ENCODE results near the gene ATXN2.
"Not testable (repeated sequence)": the region's sequence is repeated elsewhere in the genome, so short reads cannot be mapped to it uniquely, and the experiment has no call there.

ATXN2 gene

DNA sequence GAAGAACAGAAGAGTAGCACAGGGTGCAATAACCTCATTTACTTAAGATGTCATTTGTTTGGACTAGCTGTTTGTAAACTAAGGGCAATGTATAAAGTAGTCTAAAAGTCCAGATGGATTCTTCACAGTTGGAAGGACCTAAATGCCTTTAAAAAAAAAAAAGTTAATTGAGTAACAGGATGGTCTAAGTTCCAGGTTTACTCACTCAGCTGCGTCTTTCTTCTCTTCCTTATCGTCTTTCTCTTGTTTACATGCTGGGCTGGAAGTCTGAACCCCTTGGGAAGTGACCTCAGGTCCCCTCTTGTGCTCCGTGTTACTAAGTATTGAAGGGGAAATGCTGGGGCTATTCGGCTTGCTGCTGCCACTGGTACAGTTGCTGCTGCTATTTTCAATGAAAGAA lies 110.8 kb downstream of the ATXN2 start:
- DNase-seq = no peak

DNA sequence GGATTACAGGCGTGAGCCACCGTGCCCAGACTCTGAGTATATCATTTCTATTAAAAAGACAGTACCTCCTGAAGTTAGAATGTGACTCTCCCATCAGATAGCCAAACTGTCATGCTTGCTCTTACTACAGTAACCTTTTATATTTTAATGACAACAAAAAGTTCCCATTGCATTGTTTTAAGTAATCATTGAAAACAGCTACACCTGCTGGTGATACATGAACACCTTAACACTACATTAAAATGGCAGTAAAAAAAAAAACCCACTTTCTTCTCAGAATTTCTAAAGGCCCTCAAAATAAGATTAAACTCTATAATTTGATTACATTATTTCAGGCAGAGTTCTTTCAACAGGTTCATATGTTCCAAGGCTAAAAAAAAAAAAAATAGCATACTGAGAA lies 116.7 kb downstream of the ATXN2 start:
- DNase-seq = no peak

DNA sequence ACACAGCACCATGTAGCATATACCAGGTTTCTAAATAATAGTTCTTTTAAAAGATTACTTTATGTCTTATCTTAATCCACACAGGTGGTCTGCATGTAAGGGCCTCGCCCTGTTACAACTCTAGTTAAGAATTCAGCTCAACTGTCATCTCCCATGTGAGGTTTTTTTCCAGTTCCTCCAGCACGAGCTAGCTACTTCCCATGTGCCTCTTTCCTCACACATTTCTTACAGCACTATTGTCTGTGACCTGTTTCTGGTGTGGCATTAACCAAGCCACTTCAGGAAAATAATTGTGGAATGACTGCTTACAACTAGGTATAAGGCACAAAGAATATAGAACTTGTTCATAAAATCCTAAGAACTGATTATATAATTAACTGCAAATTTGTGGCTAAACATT lies 127.9 kb downstream of the ATXN2 start:
- DNase-seq = no peak

DNA sequence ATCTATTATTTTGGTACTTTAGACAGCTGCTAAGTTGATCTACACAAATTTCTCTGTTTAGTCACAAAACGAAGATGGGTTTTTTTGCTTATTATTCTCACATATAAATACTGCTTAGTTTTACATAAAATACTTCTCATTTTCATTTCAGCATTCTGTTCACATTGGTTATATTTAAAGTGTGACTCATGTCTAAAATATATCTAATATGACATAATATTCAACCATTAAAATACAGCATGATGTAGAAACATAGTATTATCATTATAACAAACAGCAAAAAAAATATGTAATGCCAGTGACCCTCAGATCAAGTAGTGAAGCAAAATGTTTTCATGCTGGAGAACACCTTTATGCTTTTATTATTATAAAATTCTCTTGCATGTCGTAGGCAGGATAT lies 129.7 kb downstream of the ATXN2 start:
- no peak for DNase-seq

DNA sequence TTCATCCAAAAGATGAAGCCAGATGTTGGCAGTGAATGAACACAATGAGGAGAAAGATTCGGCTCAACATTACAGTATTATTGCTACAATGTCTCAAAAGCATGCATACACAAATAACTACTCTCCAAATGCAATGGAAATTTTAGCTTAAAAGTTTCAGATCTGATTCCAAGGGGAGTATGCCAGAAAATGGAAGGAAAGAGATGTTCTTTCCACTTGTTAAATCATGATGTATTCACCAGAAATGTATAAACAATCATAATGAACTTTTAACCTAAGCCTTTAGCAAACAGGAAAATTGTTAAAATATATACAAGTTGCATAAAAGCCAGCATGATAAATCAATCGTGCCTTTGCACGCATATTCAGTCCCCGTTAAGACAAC lies 131.3 kb downstream of the ATXN2 start:
- DNase-seq = no peak

DNA sequence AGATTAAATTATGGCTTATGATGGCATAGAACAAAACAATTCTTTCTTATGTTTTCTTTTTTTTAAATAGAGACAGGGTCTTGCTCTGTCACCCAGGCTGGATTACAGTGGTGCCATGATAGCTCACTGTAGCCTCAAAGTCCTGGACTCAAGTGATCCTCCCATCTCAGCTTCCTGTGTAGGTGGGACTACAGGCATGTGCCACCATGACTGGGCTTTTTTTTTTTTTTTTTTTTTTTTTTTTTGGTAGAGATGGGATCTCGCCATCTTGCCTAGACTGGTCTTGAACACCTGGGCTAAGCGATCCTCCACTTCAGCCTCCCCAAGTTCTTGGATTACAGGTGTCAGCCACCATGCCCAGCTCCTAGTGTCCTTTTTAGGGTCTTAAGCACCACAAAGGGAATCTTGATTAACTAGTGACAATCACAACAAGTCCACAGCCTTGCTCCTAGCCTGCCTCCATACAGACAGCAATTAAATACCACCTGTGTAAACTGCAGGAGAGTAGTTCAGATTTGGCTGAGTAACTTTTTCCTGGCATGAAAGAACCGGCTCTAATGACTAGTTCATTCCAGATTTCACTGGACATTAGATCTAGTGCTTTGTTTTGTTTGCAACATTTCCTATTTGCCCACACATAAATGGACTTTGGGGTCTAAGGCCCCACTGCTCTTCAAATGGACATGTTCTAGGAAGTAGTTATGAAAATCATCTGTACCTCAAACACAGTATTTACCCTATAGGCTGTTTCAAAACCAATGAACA lies 131.8 kb downstream of the ATXN2 start:
- DNase-seq = no peak

DNA sequence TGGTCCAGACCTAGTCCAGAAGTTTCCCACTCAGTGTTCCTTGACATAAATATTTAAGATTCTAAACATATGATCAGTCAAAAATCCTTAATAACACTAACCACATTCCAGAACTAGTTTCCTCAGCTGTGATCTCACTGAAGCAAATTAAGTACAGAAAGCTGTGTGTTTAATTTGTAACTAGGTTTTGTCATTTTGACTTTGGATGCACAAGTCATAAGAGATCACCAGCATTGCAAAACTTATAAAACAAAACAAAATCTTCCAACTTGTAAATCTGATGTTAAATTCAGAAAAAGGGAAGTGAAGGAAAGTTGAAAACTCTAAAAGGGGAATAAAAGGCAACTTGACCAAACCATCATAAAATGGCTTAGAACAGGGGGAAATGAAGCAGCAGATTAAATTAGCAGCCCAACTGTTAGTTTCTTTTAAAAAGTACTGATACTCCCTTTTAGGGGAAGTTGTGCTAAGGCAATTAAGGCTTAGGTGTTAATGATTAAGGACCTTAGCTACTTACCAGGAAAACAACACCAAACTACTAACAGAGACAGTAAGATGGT lies 136.8 kb downstream of the ATXN2 start:
- no peak for DNase-seq

DNA sequence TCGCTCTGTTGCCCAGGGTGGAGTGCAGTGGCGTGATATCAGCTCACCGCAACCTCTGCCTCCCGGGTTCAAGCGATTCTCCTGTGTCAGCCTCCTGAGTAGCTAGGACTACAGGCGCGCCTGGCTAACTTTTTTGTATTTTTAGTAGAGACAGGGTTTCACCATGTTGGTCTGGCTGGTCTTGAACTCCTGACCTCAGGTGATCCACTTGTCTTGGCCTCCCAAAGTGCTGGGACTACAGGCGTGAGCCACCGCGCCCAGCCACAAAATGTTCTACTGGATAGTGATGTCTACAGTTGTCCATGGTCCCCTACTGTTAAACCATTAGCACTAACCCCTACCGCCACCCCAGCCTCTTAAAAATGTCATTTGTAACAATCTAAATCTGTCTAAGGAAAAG lies 139.0 kb downstream of the ATXN2 start:
- not testable (repeated sequence) for DNase-seq

DNA sequence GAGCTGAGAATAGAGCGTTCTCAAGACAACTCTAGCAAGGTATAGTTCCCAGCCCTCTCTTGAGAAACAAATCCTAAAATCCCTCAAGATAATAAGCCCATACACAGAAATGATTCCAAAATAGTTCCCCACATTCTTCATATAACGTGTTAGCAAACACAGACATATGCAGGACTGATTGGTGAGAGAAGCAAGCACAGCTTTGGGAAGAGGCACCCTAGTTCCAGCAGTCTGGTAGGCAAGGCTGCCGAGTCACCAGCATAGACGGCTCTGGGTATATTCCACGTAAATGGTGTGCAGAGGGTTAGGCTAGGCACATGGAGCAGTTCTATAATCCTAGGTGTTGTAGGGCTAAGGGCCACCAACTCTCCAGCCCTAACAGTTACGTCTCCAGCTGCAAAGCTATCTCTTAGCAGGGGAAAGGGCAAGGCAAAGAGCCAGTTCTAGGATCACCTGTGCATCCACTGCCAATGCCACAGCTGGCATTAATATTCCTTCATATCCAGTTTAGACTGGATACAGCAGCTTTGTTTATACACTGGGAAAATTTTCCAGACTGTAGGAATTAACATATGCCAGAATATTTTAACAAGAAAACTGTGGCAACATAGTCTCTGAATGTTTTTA lies 140.5 kb downstream of the ATXN2 start:
- DNase-seq = no peak

DNA sequence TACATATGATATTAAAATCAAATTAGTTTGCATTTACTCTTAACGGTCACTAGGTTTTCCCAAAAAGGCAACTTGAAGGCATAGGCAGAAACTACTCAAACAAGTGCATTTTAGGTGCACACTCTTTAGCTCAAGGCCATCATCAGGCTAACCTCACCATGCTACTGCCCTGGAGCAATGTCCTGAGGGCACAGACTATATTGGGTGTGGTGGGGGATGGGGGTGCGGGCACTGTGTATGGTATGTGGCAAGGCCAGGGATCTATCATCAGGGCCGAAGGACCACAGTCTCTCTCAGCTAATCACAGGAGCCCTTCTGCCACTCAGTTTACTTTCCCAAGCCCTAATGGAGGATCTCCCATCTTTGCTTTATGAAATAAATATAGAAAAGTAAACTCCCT lies 141.5 kb downstream of the ATXN2 start:
- no peak for DNase-seq

DNA sequence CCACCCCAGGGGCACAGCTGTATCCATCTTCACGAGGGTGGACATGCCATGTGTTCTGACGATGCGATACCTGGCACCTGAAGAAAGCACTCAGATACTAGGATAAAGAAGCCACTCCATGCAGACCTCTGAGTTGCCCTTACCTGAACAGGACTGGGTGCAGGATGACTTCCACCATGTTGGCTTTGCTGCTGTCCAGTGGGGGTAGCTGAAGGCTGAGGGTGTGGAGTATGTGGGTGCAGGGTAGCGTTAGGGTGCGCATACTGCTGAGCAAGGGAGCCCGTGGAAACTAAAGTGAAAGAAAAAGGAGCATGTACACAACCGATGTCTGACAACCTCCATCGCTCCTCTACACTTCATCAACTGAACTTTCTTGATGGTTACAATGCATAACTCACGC lies 142.0 kb downstream of the ATXN2 start:
- DNase-seq = no peak

DNA sequence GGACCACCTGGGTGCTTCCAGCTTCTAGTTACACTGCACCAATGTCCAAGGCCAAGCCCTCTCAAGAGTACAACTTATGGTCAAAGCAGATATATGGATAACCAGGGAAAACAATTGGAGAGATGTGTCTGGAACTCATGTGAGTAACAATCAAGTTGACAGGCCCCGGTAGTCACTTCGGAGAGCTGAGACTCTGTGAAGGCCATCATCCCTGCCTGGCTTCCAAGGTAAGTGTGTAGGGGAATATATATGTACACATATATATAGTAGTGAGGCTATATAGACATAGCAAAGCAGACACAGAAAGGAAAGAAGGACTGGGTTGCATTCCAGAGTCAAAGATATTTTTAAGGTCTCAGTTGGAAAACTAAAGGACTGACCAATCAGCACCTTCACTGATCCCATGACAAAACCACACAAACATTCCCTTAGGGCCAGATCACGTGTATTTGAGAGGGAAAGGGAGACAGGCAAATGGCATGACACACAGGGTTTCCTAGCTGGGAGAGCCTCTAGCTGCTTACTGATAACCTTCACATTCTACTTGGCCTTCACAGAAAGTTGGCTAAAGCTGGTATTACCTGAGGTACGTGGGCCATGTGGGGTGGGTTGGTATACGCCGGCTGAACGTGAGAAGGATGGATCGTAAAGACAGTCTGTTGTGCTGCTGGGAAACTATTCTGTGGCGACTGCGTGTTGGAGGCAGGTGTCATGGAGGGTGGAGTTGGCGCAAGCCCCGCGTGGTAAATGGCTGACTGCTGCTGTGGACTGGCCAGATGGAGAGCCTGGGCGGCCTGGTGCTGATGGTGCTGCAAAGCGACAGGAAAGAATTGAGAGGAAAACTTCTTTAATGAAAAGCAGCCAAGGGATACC lies 143.4 kb downstream of the ATXN2 start:
- DNase-seq = no peak

DNA sequence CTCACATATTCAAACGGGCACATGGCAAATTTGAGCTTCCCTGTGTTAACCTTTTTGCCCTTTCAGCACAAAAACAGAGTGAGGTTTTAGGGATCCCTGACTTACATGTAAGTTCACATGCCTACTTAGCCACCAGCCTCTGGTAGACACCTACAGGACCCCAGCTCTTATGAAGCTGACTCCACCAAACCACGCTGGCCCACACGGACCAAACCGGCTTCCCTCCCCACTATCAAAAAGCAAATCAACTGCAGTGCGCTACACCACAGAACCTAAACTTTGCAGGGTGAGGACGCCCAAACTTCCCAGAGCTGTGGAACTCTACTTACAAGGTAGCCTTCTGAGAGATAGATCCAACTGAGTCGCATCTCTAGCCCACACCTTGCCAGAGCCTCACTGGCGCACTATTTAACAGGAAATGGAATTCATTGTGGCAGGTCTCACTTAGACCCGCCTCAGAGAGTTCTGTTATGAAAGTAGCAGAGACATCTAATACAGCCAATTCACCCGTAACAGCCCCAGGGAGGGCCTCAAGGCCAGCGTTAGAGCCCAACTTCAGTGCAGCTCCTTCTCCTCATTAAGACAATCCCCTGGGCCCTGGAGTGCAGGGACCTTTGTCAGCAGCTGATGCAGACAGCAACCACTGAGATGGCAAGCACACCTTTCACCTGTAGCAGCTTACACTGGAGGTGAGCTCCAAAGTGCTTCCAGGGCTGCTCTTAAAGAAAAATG lies 144.2 kb downstream of the ATXN2 start:
- no peak for DNase-seq

DNA sequence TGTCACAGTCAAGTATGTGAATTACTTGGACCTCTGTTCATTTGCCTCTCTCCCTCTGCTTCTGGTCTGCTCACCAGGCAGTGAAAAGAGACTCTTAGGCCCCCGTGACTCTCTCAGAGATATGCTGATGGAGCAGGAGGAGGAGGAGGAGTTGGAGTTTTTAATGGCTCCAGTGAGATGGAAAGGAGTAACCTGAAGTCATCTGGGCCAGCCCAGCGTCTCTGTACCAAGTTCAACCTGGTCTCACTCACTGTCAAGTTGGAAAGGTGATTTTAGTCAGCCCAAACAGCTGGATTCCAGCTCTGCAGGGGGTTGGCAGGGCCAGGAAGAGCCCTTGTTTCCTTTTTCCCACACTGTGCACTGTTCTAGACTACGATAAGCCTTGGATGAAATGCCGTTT lies 144.8 kb downstream of the ATXN2 start:
- DNase-seq = no peak

DNA sequence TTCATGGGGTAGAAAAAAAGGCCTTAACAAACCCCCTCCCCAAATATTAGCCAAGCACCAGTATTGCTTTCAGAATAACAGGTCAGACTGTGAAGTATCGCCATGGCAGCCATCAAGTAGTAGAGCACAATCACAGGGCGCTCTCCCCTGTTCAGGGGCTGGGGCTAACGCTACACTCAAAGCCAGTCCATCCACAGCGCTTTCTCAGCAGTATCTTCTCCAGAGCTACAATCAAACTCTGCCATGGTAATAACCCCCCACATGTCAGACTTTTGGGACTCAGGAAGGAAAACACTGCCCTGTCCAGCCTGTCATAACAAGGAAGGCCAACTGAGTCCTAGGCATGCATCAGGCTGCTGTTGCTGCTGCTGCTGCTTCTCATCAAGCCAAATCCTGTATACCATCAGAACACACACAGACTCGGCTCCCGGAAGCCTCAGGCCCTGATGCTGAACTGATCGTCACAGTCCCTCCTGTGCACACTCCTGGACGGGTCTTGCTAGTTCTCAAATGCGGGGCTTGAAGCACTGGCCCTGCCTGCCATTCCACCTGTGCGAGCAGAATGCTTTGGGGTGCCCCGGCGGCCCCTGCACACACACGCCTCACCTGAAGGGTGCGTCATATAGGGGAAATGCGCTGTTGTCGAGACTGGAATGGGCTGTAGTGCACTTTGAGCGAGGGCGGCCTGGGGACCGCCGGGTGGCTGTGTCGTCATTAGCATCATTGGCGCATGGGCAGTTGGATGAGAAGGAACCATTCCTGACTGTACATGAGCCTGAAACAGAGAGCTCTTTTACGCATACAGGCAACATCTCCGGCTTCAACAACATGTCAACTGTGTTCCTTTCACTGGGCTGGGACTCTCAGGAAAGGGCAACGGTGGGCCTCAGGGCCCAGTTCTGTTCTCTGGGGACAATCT lies 145.8 kb downstream of the ATXN2 start:
- no peak for DNase-seq

DNA sequence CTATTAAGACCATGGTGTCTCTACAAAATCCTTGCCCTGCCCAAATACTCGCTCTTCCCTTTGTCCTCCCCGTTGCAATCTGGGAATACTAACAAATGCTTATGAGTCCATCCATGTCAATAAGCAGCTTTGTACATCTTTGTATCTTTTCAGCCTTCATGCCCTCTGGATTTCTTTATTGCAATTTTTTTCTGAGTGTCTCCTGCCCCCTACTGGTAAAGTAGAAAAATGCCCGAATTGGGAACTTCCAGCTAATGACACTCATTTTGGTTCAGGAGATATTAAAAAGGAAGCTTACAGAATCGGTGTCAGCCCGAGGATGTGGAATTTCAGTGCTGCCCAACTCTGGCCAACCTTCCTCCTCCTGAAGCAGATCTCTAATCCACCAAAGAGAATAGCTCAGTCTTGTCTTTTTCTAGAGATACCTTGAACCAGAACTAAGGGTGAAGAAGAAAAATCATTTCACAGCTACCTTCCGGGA lies 147.4 kb downstream of the ATXN2 start:
- no peak for DNase-seq

DNA sequence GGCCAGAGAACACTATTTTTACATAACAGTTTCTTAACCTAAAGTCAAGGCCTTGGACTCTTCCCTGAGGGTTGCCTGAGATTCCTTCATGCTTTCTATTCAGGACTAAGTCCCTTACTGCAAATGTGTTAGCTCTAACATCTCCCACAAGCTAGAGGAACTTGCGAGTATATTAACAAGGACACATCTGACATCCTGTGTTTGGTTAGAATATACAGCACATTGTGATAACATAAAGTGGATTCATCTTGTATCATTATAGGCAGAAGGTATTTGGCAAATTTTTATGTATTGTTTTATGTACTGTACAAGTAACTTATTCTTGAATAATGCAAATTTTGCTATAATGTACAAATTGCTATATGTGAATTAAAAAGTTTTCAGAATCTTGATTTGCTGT lies 147.9 kb downstream of the ATXN2 start:
- no peak for DNase-seq

DNA sequence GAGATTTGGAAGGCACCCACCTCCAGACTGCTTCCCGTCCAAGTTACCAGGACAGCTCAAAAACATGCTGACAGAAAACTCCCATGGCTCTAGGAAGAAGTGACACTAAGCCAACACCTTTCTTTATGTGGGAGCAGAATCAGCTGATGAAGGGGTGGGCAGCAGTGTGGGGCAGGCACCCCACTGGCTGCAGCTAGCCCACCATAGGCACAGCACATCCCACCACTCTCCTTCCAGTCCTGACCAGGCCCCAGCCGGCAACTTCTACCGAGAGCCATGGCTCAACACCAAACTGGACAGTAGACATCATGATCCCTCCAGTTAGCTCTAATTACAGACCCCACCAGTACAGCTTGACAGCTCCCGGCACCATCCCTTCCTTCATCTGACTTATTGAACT lies 148.4 kb downstream of the ATXN2 start:
- no peak for DNase-seq

DNA sequence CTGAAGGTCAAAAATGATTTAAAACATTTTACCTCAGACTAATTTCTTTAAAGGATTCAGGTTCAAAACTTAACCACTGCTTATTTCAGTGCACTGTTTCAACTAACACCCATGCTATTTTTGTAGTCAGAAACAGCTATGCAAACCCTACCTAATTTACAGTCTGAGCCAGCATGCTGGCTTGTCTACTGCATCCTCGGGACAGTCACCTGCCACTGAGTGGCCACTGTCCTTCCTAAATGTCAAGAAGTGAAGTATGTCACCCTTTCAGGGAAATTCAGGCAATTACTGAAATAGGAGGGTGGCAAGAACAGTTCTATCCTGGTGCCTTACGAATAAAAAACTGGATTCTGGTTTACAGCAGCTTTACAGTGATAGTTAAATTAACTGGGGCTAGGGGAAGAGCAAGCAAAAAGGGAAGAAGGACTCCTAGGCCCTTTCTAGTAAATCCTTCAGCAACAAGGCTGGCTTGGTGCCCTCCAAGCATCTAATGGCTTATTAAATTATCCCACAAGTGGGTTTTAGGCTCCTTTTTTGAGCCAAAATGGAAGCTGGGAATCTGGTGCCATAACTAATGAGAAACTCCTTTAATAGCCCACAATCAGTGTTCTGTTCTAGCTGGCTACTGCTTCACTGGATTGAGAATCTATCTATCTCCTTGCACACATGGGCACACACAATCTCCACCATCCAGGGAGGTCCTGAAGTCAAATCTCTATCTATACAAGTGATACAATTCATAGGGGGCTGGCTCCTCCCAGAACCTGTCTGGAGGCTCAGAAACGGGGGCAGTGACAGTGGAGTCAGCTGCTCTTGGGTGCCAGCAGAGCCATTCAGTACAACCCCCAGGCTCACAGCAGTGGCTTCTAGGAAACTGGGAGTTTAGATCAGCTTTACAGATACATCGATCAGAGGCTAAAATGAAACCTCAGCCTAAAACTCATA lies 150.0 kb downstream of the ATXN2 start:
- DNase-seq = no peak

DNA sequence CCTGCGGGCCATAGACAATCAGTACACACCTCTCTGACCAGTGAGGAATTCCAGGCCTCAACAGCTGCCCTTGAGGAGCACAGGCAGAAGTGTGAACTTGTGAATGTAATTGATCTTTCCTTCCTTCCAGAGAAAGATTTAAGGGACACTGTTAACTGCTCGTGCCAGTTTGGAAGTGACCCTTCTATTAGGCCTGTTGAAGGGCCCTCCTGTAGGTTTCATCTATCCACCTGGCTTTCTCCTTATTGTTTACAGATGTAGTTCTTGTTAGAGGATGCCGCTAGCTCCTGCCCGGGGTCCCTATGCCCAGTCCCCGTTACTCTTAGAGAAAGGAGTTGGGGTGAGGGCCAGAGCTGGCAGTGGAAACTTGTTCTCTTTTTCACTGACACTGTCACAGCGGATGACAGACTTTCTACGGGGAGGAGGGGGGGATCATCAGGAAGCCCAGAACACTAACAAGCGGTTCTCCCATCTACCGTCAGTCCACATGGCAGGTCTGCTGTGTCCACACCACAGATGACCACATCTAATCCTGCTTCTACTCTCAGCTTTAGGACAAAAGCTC lies 150.8 kb downstream of the ATXN2 start:
- no peak for DNase-seq

All from CD4-positive, alpha-beta T cell treated with Interferon gamma for 1 hour (primary cell).